GM19238 (cell line): ENCODE data around the gene NCAPD3.
"Not testable (repeated sequence)": the region's sequence is repeated elsewhere in the genome, so short reads cannot be mapped to it uniquely, and the experiment has no call there.

Source experiments
- DNase-seq: peaks from one replicate; pipeline ENCODE4 v3.0.0; 2011; ENCODE audit warnings: low spot score; ENCODE audit not compliant: insufficient read length

Gene NCAPD3

GRCh38 chr11:134139873-134140331 is 83.9 kb downstream of the NCAPD3 start:
- peak; percentile 15 for DNase-seq

- DNase-seq = no peak
Measured at GRCh38 chr11:134139303-134139872, 84.4 kb downstream of the NCAPD3 start.

- no peak for DNase-seq
Measured at GRCh38 chr11:134138376-134138775, 85.4 kb downstream of the NCAPD3 start.

GRCh38 chr11:134134167-134134566 is 89.6 kb downstream of the NCAPD3 start:
- DNase-seq = no peak

- DNase-seq = no peak
Measured at GRCh38 chr11:134132808-134133207, 91.0 kb downstream of the NCAPD3 start.

GRCh38 chr11:134131628-134132244 is 92.0 kb downstream of the NCAPD3 start:
- no peak for DNase-seq

GRCh38 chr11:134126217-134126822 is 97.4 kb downstream of the NCAPD3 start:
- DNase-seq = no peak

GRCh38 chr11:134125507-134125906 is 98.3 kb downstream of the NCAPD3 start:
- DNase-seq = no peak

GRCh38 chr11:134124660-134125451 is 98.9 kb downstream of the NCAPD3 start:
- no peak for DNase-seq

- no peak for DNase-seq
Measured at GRCh38 chr11:134120921-134121526, 102.7 kb downstream of the NCAPD3 start.

- no peak for DNase-seq
Measured at GRCh38 chr11:134120143-134120850, 103.5 kb downstream of the NCAPD3 start.

GRCh38 chr11:134119094-134119493 is 104.7 kb downstream of the NCAPD3 start:
- DNase-seq = no peak

- DNase-seq = no peak
Measured at GRCh38 chr11:134118006-134118405, 105.8 kb downstream of the NCAPD3 start.

GRCh38 chr11:134116210-134116609 is 107.6 kb downstream of the NCAPD3 start:
- DNase-seq = no peak

GRCh38 chr11:134113787-134114186 is 110.0 kb downstream of the NCAPD3 start:
- not testable (repeated sequence) for DNase-seq

- no peak for DNase-seq
Measured at GRCh38 chr11:134110252-134110815, 113.4 kb downstream of the NCAPD3 start.
